MCF 10A (cell line): ENCODE measurements around the gene RPS6KA4. TPM values are rescaled to one million over a fixed set of nuclear protein-coding genes. Genes with fewer than 3 reads are reported as not detected.

Source experiments
- BruUV-seq: library from RNA; stranded (reverse); fragments of 400-500 nt; replicated peaks from 2 replicates; lab custom pipeline; 2021; lab: Mats Ljungman, UMichigan
- CTCF ChIA-PET: fragments of 300-600 bp; sonication (Branson Sonifier 250); formaldehyde crosslinking; extraction: SDS; loops from one replicate; lab custom pipeline; 2021; ENCODE audit warnings: antibody characterized with exemption, inconsistent platforms; lab: Yijun Ruan, JAX
- POLR2A ChIA-PET: fragments of 300-600, 350-650 bp; sonication (Branson Sonifier 250); formaldehyde crosslinking; extraction: SDS; loops from one replicate; lab custom pipeline; 2020; ENCODE audit warnings: antibody characterized with exemption, inconsistent platforms; lab: Yijun Ruan, JAX
- DNase-seq: peaks from one replicate; pipeline ENCODE4 v3.0.0-alpha.2; 2018; ENCODE audit not compliant: unreplicated experiment
- H3K27ac Mint-ChIP-seq: one replicate; pipeline ENCODE4 v1.8.0; 2022; ENCODE audit warnings: mild to moderate bottlenecking, low read depth, mixed read lengths; ENCODE audit not compliant: unreplicated experiment
- H3K27me3 Mint-ChIP-seq: one replicate; pipeline ENCODE4 v1.8.0; 2022; ENCODE audit warnings: mixed read lengths; ENCODE audit not compliant: insufficient read depth, unreplicated experiment
- H3K36me3 Mint-ChIP-seq: one replicate; pipeline ENCODE4 v1.8.0; 2022; ENCODE audit warnings: mild to moderate bottlenecking, moderate library complexity, mixed read lengths; ENCODE audit not compliant: insufficient read depth, unreplicated experiment
- H3K4me1 Mint-ChIP-seq: one replicate; pipeline ENCODE4 v1.8.0; 2022; ENCODE audit warnings: mixed read lengths; ENCODE audit not compliant: insufficient read depth, unreplicated experiment
- H3K4me3 Mint-ChIP-seq: one replicate; pipeline ENCODE4 v1.8.0; 2022; ENCODE audit warnings: mild to moderate bottlenecking, moderate library complexity, mixed read lengths; ENCODE audit not compliant: unreplicated experiment
- H3K9me3 Mint-ChIP-seq: one replicate; pipeline ENCODE4 v1.8.0; 2022; ENCODE audit warnings: mixed read lengths; ENCODE audit not compliant: unreplicated experiment
- intact Hi-C: fragments of 100-400 bp; cut with micrococcal nuclease; formaldehyde crosslinking; loops from 2 replicates; pipeline ENCODE4 v1.14.1; 2022
- total RNA-seq: library from RNA; stranded (reverse); gene quantifications from 2 replicates; pipeline ENCODE4 v1.2.3, GENCODE V29; 2022
- TF ChIP-seq, protein P1 (sequence below): fragments of 200-600 bp; IDR thresholded peaks from one replicate; pipeline ENCODE4 v1.8.0; 2022; ENCODE audit warnings: antibody characterized with exemption, mild to moderate bottlenecking; ENCODE audit not compliant: unreplicated experiment

Gene RPS6KA4
- total RNA-seq, 1 experiment from 2014 or later: 42.5 TPM

DNA sequence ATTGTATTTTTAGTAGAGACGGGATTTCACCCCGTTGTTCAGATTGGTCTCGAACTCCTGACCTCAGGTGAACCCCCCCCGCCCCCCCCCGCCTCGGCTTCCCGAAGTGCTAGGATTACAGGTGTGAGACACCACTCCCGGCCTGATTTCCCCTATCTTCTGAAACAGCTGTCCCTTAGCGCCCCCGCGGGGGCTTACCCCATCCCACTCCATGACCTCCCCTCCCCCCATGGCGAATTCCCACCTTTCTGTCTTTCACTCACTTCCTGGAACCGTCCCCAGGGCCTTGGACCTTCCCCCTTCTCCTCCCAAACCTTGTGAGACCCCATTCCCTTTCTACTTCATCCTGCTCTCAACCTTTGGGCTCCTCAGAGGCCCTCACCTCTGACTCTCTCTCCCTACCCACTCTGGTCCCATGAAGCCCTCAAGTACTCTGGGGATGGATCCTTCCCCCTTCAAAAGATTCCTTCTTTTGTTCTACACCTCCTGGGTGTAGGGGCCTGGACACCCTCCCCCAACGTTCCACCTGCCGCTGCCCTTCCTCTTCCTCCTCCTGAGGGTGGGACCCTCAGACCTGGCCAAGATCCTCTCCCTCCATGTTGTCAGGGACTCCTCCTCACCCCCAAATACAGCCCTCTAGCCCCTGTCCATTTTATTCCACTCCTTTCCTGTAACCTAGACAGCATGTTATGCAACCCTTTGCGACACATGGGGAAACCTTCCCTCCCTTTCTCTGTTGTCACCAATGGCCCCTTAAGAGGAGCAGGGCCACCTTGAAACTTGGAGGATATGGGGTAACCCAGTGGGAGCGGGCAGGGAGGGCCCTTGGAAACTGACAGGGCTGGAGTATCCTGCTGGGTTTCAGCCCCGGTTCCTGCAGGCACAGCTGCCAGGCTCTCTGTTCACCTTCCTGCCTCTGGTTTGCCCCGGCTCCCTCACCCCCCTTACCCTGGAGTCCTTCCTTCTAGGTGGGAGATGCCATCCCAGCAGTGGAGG, 39.9 kb upstream of the RPS6KA4 start:
- peaks cover 34% of the 10 kb centered on the region for H3K4me1 Mint-ChIP-seq
- TF ChIP-seq, protein P1, sequence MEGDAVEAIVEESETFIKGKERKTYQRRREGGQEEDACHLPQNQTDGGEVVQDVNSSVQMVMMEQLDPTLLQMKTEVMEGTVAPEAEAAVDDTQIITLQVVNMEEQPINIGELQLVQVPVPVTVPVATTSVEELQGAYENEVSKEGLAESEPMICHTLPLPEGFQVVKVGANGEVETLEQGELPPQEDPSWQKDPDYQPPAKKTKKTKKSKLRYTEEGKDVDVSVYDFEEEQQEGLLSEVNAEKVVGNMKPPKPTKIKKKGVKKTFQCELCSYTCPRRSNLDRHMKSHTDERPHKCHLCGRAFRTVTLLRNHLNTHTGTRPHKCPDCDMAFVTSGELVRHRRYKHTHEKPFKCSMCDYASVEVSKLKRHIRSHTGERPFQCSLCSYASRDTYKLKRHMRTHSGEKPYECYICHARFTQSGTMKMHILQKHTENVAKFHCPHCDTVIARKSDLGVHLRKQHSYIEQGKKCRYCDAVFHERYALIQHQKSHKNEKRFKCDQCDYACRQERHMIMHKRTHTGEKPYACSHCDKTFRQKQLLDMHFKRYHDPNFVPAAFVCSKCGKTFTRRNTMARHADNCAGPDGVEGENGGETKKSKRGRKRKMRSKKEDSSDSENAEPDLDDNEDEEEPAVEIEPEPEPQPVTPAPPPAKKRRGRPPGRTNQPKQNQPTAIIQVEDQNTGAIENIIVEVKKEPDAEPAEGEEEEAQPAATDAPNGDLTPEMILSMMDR: no peak
- no TSS peak for BruUV-seq
- POLR2A ChIA-PET: interaction anchor here (0.6 to 5.8 kb wide), 13 partner anchors 10 to 1924 kb away, joined by 3 to 285 read pairs (median 10); partner anchors contain the start of genes CCDC88B, ESRRA, FKBP2 and RPS6KA4
- no peaks in the 10 kb centered on the region for H3K9me3 Mint-ChIP-seq
- H3K36me3 Mint-ChIP-seq: peaks cover 58% of the 10 kb centered on the region
- peak overlapping the region; percentile 93 for H3K27ac Mint-ChIP-seq
- no peak for DNase-seq
- intact Hi-C loops: loop anchor here (1.0 kb wide), 2 partner anchors 12 to 16 kb away; no protein-coding TSS in a partner anchor
- H3K27me3 Mint-ChIP-seq: no peaks in the 10 kb centered on the region
- CTCF ChIA-PET: interaction anchor here (0.6 to 10.2 kb wide), 9 partner anchors 12 to 456 kb away, joined by 3 to 148 read pairs (median 4); partner anchors contain the start of genes PLCB3 and RPS6KA4
- peak overlapping the region; percentile 86 for H3K4me3 Mint-ChIP-seq

DNA sequence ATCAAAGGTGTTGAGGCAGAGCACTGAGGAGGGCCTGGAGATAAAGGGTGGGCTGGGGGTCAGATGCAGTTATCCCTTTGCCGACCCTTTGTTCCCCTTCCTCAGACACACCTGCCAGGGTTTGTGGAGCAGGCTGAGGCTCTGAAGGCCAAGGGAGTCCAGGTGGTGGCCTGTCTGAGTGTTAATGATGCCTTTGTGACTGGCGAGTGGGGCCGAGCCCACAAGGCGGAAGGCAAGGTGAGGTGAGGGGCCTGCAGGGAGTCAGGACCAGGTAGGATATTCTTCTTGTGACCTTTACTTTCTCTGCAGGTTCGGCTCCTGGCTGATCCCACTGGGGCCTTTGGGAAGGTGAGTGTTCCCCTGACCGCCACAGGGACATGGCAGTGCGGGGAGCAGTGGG, 38.4 kb upstream of the RPS6KA4 start:
- BruUV-seq: no TSS peak
- H3K4me1 Mint-ChIP-seq: peaks cover 40% of the 10 kb centered on the region
- H3K9me3 Mint-ChIP-seq: no peaks in the 10 kb centered on the region
- H3K36me3 Mint-ChIP-seq: peaks cover 43% of the 10 kb centered on the region
- H3K27ac Mint-ChIP-seq: peak overlapping the region; percentile 93
- ChIA-PET CTCF (interaction anchor here (0.6 to 10.2 kb wide), 4 partner anchors 11 to 69 kb away, joined by 3 to 148 read pairs (median 50); partner anchors contain the start of genes PLCB3 and RPS6KA4), POLR2A (interaction anchor here (0.8 to 5.6 kb wide), 4 partner anchors 16 to 81 kb away, joined by 3 to 285 read pairs (median 22); partner anchors contain the start of gene CCDC88B)
- intact Hi-C loops: no loop called here
- no peak for DNase-seq
- H3K27me3 Mint-ChIP-seq: no peaks in the 10 kb centered on the region
- TF ChIP-seq, protein P1: no peak
- peak overlapping the region; percentile 86 for H3K4me3 Mint-ChIP-seq

DNA sequence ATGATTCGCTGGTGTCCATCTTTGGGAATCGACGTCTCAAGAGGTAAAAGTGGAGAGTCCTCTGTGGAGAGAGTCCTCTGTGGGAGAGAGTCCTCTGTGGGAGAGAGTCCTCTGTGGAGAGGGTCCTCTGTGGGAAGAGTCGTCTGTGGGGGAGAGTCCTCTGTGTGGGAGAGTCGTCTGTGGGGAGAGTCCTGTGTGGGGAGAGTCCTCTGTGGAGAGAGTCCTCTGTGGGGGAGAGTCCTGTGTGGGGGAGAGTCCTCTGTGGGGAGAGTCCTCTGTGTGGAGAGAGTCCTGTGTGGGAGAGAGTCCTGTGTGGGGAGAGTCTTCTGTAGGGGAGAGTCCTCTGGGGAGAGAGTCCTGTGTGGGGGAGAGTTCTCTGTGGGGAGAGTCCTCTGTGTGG, 37.9 kb upstream of the RPS6KA4 start:
- DNase-seq: no peak
- intact Hi-C loops: no loop called here
- Mint-ChIP-seq H3K27me3 (no peaks in the 10 kb centered on the region), H3K27ac (peak overlapping the region; percentile 93), H3K36me3 (peaks cover 38% of the 10 kb centered on the region), H3K9me3 (no peaks in the 10 kb centered on the region), H3K4me3 (peak overlapping the region; percentile 46), H3K4me1 (peaks cover 40% of the 10 kb centered on the region)
- CTCF ChIA-PET: interaction anchor here (0.6 to 10.2 kb wide), 3 partner anchors 11 to 1724 kb away, joined by 3 to 148 read pairs (median 33); partner anchors contain the start of gene RPS6KA4
- TF ChIP-seq, protein P1: no peak
- POLR2A ChIA-PET: interaction anchor here (1.0 to 5.6 kb wide), 5 partner anchors 12 to 35 kb away, joined by 3 to 285 read pairs (median 8); partner anchors contain the start of genes CCDC88B and ESRRA
- BruUV-seq: no TSS peak
